Smooth muscle cell (in vitro differentiated cells): ENCODE data around the gene POLG2. TPM values are rescaled to one million over a fixed set of nuclear protein-coding genes. Genes with fewer than 3 reads are reported as not detected.

ENCODE experiments used
- DNase-seq: peaks from one replicate; lab custom pipeline; 2025; ENCODE audit not compliant: unreplicated experiment; lab: John Stamatoyannopoulos, UW
- H2AFZ ChIP-seq: fragments of 200-600 bp; sonication (generic); 2 replicates; pipeline ENCODE4 v1.6.0; 2016; ENCODE audit warnings: antibody characterized with exemption, low read depth, mild to moderate bottlenecking
- H3F3A ChIP-seq: fragments of 200-600 bp; sonication (generic); 2 replicates; pipeline ENCODE4 v1.6.0; 2017; ENCODE audit warnings: antibody characterized with exemption, low read depth
- H3K27ac ChIP-seq: fragments of 200-600 bp; sonication (generic); 2 replicates; pipeline ENCODE4 v1.5.1; 2016; ENCODE audit warnings: low read depth, mild to moderate bottlenecking
- H3K27me3 ChIP-seq: fragments of 200-600 bp; sonication (generic); 2 replicates; pipeline ENCODE4 v1.6.1; 2016; ENCODE audit warnings: low read depth, mild to moderate bottlenecking
- H3K36me3 ChIP-seq: fragments of 200-600 bp; sonication (generic); 2 replicates; pipeline ENCODE4 v1.5.1; 2016; ENCODE audit warnings: low read depth
- H3K4me1 ChIP-seq: fragments of 200-600 bp; sonication (generic); 2 replicates; pipeline ENCODE4 v1.5.1; 2016; ENCODE audit warnings: low read depth
- H3K4me2 ChIP-seq: fragments of 200-600 bp; sonication (generic); 2 replicates; pipeline ENCODE4 v1.6.0; 2016; ENCODE audit warnings: mild to moderate bottlenecking
- H3K4me3 ChIP-seq: fragments of 200-600 bp; sonication (generic); 2 replicates; pipeline ENCODE4 v1.5.1; 2016; ENCODE audit warnings: mild to moderate bottlenecking
- H3K79me2 ChIP-seq: fragments of 200-600 bp; sonication (generic); 2 replicates; pipeline ENCODE4 v1.6.0; 2016; ENCODE audit warnings: low read depth, mild to moderate bottlenecking
- H3K9ac ChIP-seq: fragments of 200-600 bp; sonication (generic); 2 replicates; pipeline ENCODE4 v1.6.0; 2016; ENCODE audit warnings: low read depth
- H3K9me3 ChIP-seq: fragments of 200-600 bp; sonication (generic); replicated peaks from 2 replicates; pipeline ENCODE4 v1.5.1; 2016; ENCODE audit warnings: low read depth
- H4K20me1 ChIP-seq: fragments of 200-600 bp; sonication (generic); 2 replicates; pipeline ENCODE4 v1.6.0; 2016; ENCODE audit warnings: low read depth
- WGBS: methylation state at CpG from one replicate; pipeline ENCODE4 v1.1.7; 2016; ENCODE audit warnings: low lambda C conversion rate; 5-methylcytosine and 5-hydroxymethylcytosine counted together
- polyA plus RNA-seq: library from polyadenylated mRNA; unstranded; fragments of >200 nt; fragmentation: Nextera tagmentation; extraction: Ambion mirVana; gene quantifications from 2 replicates; pipeline ENCODE4 v1.2.1, GENCODE V29; 2016
- total RNA-seq: library from RNA; depleted of rRNA; stranded (reverse); fragments of >200 nt; gene quantifications from 2 replicates; pipeline ENCODE4 v1.2.3, GENCODE V29; 2014
- TF ChIP-seq, protein P1 (sequence below): fragments of 200-600 bp; sonication (generic); IDR thresholded peaks from 2 replicates; pipeline ENCODE4 v1.5.1; 2017; ENCODE audit warnings: borderline replicate concordance, mild to moderate bottlenecking, antibody characterized with exemption; ENCODE audit not compliant: insufficient read depth, poor library complexity, severe bottlenecking

Gene POLG2
- total and polyA plus RNA-seq, 2 experiments from 2014 or later: 8.0 to 22.6 TPM

DNA sequence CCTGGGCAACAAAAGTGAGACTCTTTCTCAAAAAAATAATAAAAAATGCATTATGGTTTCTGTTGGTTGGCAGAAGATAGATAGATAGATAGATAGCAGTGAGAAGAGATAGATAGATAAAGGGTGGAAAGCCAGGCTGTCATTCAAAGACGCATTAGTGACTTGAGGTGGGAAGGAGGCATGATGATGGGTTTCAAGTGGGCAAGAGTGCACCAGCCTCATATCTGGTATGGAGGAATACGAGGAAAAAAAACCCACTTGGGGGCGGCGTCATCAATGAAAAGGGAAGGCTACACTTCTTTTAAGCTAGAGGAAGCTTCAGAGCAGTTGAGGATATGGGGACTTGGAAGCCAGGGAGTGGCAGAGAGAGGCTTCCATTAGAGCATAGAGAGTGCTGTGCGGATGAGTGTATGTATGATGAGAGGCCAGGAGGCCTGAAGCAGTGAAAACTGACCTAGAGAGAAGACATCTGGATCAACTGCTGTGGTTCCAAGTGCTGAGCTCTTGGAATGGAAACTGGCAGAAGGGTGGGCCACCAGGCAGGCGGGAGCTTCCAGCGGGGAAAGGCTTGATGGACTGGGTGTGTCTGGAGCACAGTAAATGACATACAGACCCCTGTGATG lies 41.8 kb upstream of the POLG2 start:
- Histone ChIP-seq H2AFZ (no peak overlapping the region), H3K9me3 (no peaks in the 10 kb centered on the region), H4K20me1 (peaks cover 6% of the 10 kb centered on the region), H3K9ac (no peak overlapping the region), H3K79me2 (no peaks in the 10 kb centered on the region), H3K4me1 (no peaks in the 10 kb centered on the region), H3K4me3 (no peak overlapping the region), H3K36me3 (peaks cover 3% of the 10 kb centered on the region), H3K27me3 (no peaks in the 10 kb centered on the region), H3K27ac (peak overlapping the region; percentile 0), H3F3A (peaks cover 17% of the 10 kb centered on the region), H3K4me2 (no peak overlapping the region)
- TF ChIP-seq, protein P1, sequence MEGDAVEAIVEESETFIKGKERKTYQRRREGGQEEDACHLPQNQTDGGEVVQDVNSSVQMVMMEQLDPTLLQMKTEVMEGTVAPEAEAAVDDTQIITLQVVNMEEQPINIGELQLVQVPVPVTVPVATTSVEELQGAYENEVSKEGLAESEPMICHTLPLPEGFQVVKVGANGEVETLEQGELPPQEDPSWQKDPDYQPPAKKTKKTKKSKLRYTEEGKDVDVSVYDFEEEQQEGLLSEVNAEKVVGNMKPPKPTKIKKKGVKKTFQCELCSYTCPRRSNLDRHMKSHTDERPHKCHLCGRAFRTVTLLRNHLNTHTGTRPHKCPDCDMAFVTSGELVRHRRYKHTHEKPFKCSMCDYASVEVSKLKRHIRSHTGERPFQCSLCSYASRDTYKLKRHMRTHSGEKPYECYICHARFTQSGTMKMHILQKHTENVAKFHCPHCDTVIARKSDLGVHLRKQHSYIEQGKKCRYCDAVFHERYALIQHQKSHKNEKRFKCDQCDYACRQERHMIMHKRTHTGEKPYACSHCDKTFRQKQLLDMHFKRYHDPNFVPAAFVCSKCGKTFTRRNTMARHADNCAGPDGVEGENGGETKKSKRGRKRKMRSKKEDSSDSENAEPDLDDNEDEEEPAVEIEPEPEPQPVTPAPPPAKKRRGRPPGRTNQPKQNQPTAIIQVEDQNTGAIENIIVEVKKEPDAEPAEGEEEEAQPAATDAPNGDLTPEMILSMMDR: no peak
- WGBS: 96% methylated on average over 7 of the region's 7 CpGs
- no peak for DNase-seq

DNA sequence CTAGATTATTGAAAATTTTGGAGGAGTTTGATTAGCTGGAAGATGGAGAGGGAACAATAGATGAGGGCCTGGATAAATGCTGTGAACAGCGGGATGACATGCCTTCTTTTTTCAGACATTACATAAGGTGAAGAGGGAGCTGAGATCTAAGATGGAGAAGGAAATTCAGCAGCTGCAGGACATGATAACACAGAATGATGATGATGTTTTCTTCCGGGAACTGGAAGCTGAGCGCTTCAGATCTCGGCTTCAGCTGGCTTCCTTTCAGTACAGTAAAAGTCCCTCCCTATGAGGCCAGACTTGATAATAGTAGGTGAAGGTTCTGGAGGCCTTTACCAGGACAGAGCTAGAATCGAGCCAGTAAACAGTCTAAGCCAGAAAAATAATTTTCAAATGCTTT lies 40.6 kb upstream of the POLG2 start:
- 93% methylated on average over 5 of the region's 5 CpGs for WGBS

DNA sequence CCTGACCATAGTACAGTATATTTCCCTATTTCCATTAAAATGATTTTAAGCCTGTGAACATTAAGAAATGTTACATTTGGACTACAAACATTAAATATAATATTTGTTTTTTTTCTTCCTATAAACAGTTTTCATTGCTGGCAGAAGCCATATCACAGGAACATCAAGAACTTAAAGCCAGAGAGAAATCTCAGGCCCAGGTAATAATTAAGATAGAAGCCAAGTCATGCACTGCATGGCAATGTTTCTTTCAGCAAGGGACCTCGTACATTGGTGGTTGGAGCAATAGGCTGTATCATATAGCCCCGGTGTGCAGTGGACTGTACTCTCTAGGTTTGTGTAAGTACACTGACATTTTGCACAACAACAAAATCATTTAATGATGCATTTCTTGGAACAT lies 40.1 kb upstream of the POLG2 start:
- TF ChIP-seq, protein P1: no peak
- peaks cover 3% of the 10 kb centered on the region for H3K36me3 ChIP-seq
- 96% methylated on average over 2 of the region's 2 CpGs for WGBS

More for the DNA sequence above, 40.6 kb upstream of the POLG2 start:
- H3K9ac ChIP-seq: no peak overlapping the region
- peaks cover 9% of the 10 kb centered on the region for H4K20me1 ChIP-seq
- no peaks in the 10 kb centered on the region for H3K27me3 ChIP-seq
- TF ChIP-seq, protein P1: no peak
- no peak for DNase-seq
- no peaks in the 10 kb centered on the region for H3K79me2 ChIP-seq
- no peak overlapping the region for H2AFZ ChIP-seq
- H3K4me2 ChIP-seq: no peak overlapping the region
- no peaks in the 10 kb centered on the region for H3K4me1 ChIP-seq
- H3K4me3 ChIP-seq: no peak overlapping the region
- H3K27ac ChIP-seq: no peak overlapping the region
- H3F3A ChIP-seq: peaks cover 17% of the 10 kb centered on the region
- peaks cover 3% of the 10 kb centered on the region for H3K36me3 ChIP-seq
- no peaks in the 10 kb centered on the region for H3K9me3 ChIP-seq

DNA sequence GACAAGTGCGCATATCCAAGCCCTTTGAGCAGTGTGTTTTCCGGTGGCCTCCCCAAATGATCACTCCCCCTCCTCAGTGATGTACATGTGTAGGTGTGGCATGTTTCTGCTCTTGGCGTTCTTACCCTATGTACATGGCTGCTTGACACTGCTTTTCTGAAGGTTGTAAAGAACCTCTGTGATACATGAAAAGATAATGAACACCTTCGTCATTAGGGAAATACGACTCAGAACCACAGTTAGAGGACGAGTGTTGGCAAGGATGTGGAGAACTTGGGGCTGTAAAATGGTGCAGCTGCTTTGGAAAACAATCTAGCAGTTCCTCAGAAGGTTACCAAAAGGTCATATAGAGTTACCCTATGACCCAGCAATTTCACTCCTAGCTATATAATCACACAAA lies 38.5 kb upstream of the POLG2 start:
- TF ChIP-seq, protein P1: no peak
- H3K79me2 ChIP-seq: no peaks in the 10 kb centered on the region
- no peak overlapping the region for H3K9ac ChIP-seq
- no peak overlapping the region for H3K27ac ChIP-seq
- 92% methylated on average over 6 of the region's 6 CpGs for WGBS
- H3K36me3 ChIP-seq: peaks cover 3% of the 10 kb centered on the region
- DNase-seq: no peak
- H3K27me3 ChIP-seq: no peaks in the 10 kb centered on the region
- peaks cover 8% of the 10 kb centered on the region for H4K20me1 ChIP-seq
- peaks cover 33% of the 10 kb centered on the region for H3F3A ChIP-seq
- no peak overlapping the region for H2AFZ ChIP-seq
- no peak overlapping the region for H3K4me2 ChIP-seq
- no peak overlapping the region for H3K4me3 ChIP-seq
- H3K9me3 ChIP-seq: no peaks in the 10 kb centered on the region
- no peaks in the 10 kb centered on the region for H3K4me1 ChIP-seq

More for the DNA sequence above, 40.1 kb upstream of the POLG2 start:
- no peaks in the 10 kb centered on the region for H3K27me3 ChIP-seq
- H2AFZ ChIP-seq: no peak overlapping the region
- H3K79me2 ChIP-seq: no peaks in the 10 kb centered on the region
- no peaks in the 10 kb centered on the region for H3K9me3 ChIP-seq
- H3K27ac ChIP-seq: no peak overlapping the region
- H3K9ac ChIP-seq: no peak overlapping the region
- H3K4me3 ChIP-seq: no peak overlapping the region
- peaks cover 23% of the 10 kb centered on the region for H3F3A ChIP-seq
- no peak for DNase-seq
- H4K20me1 ChIP-seq: peaks cover 9% of the 10 kb centered on the region
- no peaks in the 10 kb centered on the region for H3K4me1 ChIP-seq
- no peak overlapping the region for H3K4me2 ChIP-seq
